Measurements from ENCODE around the gene ADGRV1.
"Not testable (repeated sequence)": the region's sequence is repeated elsewhere in the genome, so short reads cannot be mapped to it uniquely, and the experiment has no call there.

ADGRV1 gene

GRCh38 chr5:90601468-90601867, 42.9 kb downstream of the ADGRV1 start:
- no peak for DNase-seq (ENCODE audit: low read depth)

- DNase-seq (ENCODE audit: low read depth): no peak
Measured at GRCh38 chr5:90602681-90603080, 44.1 kb downstream of the ADGRV1 start.

DNA sequence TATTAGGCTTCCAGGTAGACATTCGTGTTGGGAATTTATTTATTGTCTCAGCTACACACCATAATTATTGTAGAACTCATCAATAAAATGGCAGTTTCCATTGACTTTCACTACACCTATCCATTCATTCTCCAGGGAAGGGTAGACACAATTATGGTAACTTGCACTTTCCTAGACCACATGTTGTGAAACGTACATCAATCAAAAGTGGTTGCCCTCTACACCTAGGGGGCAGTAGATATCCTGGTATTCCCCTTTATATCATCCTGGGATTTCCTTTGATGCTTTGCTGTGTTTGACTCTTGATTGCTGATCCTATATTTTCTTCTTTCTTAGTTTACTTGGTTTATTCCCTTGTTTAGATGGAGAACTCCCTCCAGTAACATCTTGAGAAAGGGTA, 47.9 kb downstream of the ADGRV1 start:
- DNase-seq (ENCODE audit: low read depth): no peak

DNA sequence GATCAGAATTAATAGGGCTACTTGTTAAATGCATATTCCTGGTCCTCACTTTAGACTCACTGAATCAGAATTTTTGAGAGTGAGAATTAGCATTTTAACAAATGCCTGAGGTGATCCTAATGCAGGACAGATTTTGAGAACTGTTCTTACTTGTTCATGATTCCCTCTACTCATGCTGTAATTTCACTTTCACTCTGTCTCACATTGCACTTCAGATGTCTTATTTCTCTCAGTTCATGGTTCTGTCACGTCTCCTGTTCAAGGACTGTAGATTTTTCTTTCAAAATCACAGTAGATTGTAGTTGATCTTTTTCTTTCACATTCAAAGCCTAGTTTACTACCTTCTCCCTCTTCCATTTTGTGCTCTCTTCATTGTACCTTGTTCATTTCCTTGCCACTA, 54.3 kb downstream of the ADGRV1 start:
- DNase-seq (ENCODE audit: low read depth): no peak

DNA sequence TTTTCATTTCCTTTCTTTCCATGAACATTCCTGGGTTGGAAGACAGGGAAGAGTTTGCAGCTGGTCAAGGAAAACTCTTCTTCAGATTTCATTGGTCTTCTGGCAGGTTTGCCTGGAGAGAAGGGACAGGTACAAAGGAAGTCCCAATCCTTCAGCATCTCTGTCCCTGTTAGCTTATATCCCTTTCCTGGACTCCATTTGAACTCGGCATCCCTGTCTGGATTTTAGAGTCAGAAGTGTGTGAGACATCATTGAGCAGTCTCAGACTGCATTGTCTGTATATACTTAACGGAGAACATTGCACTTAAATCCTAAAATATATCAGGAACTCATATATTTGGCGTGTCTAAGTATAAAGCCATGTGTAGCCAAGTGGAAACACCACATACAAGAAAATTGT, 54.9 kb downstream of the ADGRV1 start:
- DNase-seq (ENCODE audit: low read depth): no peak

DNA sequence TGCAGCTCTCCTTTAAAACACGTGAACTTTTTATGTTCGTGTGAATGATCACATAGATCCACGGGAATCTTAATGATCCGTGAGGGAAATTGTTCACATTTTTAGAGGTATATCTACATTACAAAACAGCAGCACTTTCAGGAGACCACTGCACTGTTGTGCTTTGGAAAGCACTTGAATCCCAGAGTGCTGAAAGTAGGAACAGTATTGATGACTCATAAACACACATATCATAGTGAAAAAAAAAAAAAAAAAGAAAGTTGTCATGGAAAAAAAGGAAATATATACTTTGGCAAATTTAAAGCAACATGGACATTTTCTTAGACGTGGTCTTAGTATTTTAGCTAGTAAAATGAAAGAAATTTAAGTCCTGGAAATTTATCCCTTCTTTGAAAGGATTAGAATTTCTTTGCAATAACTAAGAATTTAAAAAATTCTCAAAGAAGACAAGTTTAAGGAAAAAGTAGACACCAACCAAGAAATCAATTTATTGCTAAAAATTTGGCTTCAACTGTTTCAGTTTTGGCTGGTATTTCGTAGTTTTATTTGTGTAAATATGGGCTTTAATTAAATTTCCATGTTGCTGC, 55.4 kb downstream of the ADGRV1 start:
- no peak for DNase-seq (ENCODE audit: low read depth)

DNA sequence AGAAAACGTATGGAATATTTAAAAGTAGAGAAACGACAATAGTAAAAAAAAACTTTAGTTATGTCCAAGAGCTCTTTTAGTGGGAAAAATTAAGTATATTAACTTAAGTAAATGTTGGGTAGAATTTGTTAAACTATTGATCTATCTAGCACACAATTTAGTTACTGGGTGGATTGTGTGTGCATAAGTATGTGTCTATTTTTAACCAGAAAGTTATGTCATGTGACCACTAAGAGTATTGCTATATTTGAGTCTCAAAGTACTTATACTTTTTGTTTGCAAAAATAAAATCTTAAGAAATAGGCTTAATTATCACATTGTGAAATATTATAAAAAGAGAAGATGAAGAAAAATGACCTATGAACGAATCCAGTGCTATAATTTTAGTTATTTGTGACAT, 56.8 kb downstream of the ADGRV1 start:
- DNase-seq (ENCODE audit: low read depth): no peak

- no peak for DNase-seq (ENCODE audit: low read depth)
Measured at GRCh38 chr5:90618071-90618470, 59.5 kb downstream of the ADGRV1 start.

DNA sequence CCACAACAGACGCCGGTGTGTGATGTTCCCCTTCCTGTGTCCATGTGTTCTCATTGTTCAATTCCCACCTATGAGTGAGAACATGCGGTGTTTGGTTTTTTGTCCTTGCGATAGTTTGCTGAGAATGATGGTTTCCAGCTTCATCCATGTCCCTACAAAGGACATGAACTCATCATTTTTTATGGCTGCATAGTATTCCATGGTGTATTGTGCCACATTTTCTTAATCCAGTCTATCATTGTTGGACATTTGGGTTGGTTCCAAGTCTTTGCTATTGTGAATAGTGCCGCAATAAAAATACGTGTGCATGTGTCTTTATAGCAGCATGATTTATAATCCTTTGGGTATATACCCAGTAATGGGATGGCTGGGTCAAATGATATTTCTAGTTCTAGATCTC, 61.2 kb downstream of the ADGRV1 start:
- not testable (repeated sequence) for DNase-seq (ENCODE audit: low read depth)

DNA sequence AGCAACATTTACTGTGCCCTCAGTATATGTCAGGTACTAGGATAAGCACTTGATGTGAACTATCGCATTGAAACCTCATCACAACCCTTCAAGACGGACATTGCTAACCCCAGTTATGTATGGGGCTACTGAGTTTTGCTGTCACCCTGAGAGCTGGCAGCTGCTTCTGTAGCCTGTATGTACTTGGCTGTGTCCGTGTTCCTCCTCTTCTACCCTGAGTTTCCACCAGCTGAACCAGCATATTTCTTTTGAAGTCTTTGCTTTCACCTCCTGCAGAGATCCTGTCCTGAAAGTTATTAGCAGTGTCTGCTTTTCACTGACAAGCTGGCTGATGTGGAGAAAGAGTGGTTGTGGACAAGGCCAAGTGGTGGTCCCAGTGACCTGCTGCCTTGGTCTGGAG, 63.3 kb downstream of the ADGRV1 start:
- DNase-seq (ENCODE audit: low read depth): no peak

DNA sequence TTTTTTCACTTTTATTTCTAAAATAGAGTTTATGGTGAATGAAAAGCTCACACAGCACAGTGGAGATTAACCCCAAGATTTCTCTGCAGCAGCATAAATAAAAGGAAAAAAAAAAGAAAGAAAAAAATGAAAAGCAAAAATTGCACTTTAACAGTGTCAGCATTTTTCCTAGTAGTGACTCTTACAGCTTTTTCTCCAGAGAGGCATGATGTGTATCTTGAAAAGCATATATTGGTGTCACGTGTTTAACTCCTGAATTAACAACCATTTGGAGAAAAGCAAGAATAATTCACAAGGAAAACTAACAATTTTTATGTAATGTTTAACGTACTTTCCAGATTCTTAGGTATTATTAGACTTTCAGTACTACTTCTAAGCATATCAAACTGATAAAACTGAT, 67.9 kb downstream of the ADGRV1 start:
- no peak for DNase-seq (ENCODE audit: low read depth)

DNA sequence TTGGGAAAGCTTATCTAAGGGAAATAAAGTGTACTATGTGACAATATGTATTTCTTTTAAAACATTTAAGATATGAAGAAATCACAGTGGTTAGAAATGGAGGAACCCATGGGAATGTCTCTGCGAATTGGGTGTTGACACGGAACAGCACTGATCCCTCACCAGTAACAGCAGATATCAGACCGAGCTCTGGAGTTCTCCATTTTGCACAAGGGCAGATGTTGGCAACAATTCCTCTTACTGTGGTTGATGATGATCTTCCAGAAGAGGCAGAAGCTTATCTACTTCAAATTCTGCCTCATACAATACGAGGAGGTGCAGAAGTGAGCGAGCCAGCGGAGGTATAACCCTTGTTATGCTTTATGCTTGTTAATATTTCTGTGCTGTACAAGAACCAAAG, 69.9 kb downstream of the ADGRV1 start:
- no peak for DNase-seq (ENCODE audit: low read depth)

DNA sequence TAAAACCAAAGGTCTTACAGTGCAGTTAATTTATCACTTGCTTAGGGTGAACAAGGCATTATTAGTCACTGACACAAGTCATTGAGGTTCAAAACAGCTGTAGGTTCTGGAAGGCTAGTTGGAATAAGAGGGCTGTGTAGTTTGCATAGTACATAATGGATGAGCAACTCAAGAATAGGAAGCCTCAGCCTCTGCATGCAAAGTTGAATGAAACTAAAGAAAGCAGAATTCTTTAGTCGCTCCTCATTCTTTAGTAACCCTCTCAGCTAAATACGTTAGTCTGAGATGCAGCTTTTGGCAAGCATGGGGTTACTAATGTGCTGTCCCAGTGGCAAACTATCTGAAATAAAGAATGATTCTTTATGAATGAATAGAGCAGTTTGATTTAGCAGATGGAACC, 74.2 kb downstream of the ADGRV1 start:
- DNase-seq (ENCODE audit: low read depth): no peak

- no peak for DNase-seq (ENCODE audit: low read depth)
Measured at GRCh38 chr5:90636948-90637347, 78.4 kb downstream of the ADGRV1 start.

GRCh38 chr5:90637731-90638130, 79.1 kb downstream of the ADGRV1 start:
- DNase-seq (ENCODE audit: low read depth): no peak

- no peak for DNase-seq (ENCODE audit: low read depth)
Measured at GRCh38 chr5:90638878-90639277, 80.3 kb downstream of the ADGRV1 start.

DNA sequence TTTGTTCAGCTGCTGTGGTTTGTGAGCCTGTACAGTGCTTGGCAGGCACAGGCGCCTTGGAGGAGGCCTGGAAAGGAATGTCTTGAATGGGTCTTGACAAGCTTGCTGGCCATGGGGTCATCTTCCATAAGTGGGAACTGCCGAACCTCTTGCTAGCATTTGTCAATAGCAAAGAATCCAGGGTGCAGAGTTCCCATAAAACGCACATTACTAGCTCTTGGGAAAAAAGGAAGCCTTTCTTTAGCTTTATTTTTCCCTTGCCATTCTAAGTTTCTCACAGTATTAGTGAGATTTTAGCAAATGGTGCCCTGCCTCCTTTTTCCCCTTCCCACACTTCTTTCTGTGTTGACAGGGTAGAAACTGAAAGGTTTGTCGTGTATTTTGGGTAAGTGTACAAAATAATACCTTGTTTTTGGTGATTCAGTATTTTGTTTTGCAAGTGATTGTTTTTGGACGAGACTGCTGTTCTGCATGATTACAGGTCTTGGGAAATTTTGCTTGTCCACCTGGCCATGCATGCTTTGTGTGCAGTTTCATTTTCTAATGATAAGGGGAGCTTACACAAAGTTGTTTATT, 82.0 kb downstream of the ADGRV1 start:
- peak; percentile 1 for DNase-seq (ENCODE audit: low read depth)

DNA sequence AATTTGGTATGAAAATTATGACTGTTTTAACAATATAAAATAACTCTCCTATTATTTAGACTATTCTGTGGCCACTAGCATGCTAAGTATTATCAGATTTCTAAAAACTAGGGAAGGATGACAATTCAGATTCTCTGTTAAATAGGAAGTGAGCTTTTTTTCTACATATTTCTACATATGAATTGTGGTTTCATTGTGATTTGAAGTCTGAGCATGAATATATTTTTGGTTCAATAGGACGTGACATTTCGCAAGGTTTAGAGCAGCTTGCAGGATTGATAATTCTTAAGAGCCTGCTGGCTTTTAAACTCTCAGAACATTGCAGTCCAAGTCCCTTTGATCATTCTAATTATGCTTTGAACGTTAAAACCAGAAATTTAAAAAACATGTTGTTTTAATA, 82.9 kb downstream of the ADGRV1 start:
- DNase-seq (ENCODE audit: low read depth): no peak

DNA sequence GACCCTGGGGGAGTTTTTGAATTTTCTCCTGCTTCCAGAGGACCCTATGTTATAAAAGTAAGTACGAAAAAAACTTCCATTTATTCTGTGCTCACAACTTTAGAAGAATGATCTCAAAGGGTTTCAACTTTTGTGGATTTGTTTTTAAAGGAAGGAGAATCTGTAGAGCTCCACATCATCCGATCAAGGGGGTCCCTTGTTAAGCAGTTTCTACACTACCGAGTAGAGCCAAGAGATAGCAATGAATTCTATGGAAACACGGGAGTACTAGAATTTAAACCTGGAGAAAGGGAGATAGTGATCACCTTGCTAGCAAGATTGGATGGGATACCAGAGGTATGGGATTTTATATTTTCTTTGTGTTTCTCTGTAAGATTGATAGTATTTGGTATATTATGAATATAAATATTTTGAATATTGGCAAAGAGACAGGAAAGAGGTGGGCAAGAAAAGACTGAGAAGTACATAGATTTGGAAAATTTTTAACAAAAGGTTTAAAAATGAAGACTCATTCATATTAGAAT, 84.2 kb downstream of the ADGRV1 start:
- DNase-seq (ENCODE audit: low read depth): no peak

- DNase-seq (ENCODE audit: low read depth): no peak
Measured at GRCh38 chr5:90644132-90644531, 85.5 kb downstream of the ADGRV1 start.

DNA sequence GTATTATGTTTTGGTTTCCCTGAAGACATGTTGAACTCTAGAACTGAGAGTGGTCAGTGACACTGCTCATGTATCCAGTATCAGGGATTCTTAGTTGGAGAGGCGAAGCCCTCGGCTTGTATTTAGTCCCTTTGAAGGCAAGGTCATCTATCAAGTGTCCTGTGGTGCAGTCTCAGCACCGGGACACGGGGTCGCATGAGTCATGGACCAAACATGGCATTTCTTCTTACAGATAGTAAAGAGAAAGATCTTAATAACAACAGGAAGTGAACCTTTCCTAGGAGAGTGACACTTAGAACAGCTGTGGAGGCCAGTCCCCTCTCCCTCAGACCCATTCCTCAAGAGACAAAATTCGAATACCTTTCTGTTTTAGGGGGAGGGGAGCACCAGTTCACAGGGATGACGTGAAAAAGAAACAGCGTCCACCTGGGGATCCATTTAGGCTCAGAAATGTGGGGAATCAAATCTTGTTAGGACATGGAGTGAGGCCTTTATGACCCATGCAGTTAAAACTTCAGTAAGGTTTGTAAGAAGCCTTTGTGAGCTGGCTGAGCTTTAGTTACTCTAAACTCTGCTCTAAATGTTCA, 86.5 kb downstream of the ADGRV1 start:
- DNase-seq (ENCODE audit: low read depth): peak; percentile 4

GRCh38 chr5:90650767-90651166, 92.2 kb downstream of the ADGRV1 start:
- no peak for DNase-seq (ENCODE audit: low read depth)

DNA sequence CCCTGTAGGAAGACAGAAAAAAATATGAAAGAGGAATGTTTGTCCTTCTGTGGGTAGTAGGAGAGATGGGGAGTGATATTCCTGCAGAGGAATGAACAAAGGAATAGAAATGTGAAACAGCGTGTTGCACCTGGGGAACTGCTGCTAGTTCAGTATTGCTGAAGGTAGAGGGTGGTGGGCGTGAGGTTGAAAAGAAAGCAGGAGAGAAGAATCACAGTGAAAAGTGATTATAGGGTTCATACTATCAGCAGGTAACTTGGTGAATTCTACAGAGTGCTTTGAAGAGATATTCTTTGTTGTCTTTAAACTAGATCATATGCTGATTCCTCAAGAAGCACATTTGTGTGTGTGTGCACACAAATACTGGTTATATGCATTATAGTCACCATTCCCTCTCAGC, 95.6 kb downstream of the ADGRV1 start:
- no peak for DNase-seq (ENCODE audit: low read depth)

GRCh38 chr5:90655423-90655822, 96.8 kb downstream of the ADGRV1 start:
- DNase-seq (ENCODE audit: low read depth): no peak

Measured in iris pigment epithelial cell (primary cell).